Neutrophil (primary cell): ENCODE measurements around the gene ABCC11.

Source experiments
- H3K27ac ChIP-seq: fragments of 200-600 bp; sonication (generic); 2 replicates; pipeline ENCODE4 v1.5.1; 2016; ENCODE audit warnings: mild to moderate bottlenecking, moderate library complexity
- H3K27me3 ChIP-seq: fragments of 200-600 bp; sonication (generic); 2 replicates; pipeline ENCODE4 v1.6.0; 2016; ENCODE audit warnings: mild to moderate bottlenecking
- H3K36me3 ChIP-seq: fragments of 200-600 bp; sonication (generic); 2 replicates; pipeline ENCODE4 v1.5.1; 2017
- H3K4me1 ChIP-seq, 2 experiments: fragments of 200-600 bp in 1 of 2; sonication (generic) in 1 of 2; 1 replicate in 1 of 2; 2 replicates in 1 of 2; pipeline versions ENCODE4 v1.5.1 to v1.6.1; 2013 to 2016; ENCODE audit warnings: low read depth in 1 of 2, low read length in 1 of 2, mild to moderate bottlenecking in 1 of 2, moderate library complexity in 1 of 2; ENCODE audit not compliant: control insufficient read depth in 1 of 2, insufficient read depth in 1 of 2
- H3K4me3 ChIP-seq, 2 experiments: fragments of 200-600 bp in 1 of 2; sonication (generic) in 1 of 2; 1 replicate in 1 of 2; 2 replicates in 1 of 2; pipeline ENCODE4 v1.5.1; 2013 to 2016; ENCODE audit warnings: low read depth in 1 of 2, low read length in 1 of 2, mild to moderate bottlenecking in 1 of 2, moderate library complexity in 1 of 2
- H3K9me3 ChIP-seq: fragments of 200-600 bp; sonication (generic); 2 replicates; pipeline ENCODE4 v1.5.1; 2016
- CTCF ChIP-seq: fragments of 200-600 bp; sonication (generic); IDR thresholded peaks from 2 replicates; pipeline ENCODE4 v1.5.1; 2016; ENCODE audit warnings: antibody characterized with exemption

ABCC11 gene

GRCh38 chr16:48136547-48137360, 110.6 kb downstream of the ABCC11 start:
- no peaks in the 10 kb centered on the region for H3K4me1 ChIP-seq
- H3K27me3 ChIP-seq: peaks cover 10% of the 10 kb centered on the region
- H3K27ac ChIP-seq: no peak overlapping the region
- no peaks in the 10 kb centered on the region for H3K9me3 ChIP-seq
- TF ChIP-seq CTCF: no peak
- no peak overlapping the region for H3K4me3 ChIP-seq
- H3K36me3 ChIP-seq: no peaks in the 10 kb centered on the region

GRCh38 chr16:48133455-48134211, 113.7 kb downstream of the ABCC11 start:
- H3K36me3 ChIP-seq: no peaks in the 10 kb centered on the region
- TF ChIP-seq CTCF: no peak
- no peaks in the 10 kb centered on the region for H3K4me1 ChIP-seq
- no peak overlapping the region for H3K27ac ChIP-seq
- H3K4me3 ChIP-seq: no peak overlapping the region
- peaks cover 16% of the 10 kb centered on the region for H3K27me3 ChIP-seq
- no peaks in the 10 kb centered on the region for H3K9me3 ChIP-seq

GRCh38 chr16:48132696-48133095, 114.6 kb downstream of the ABCC11 start:
- no peak for TF ChIP-seq CTCF
- Histone ChIP-seq H3K36me3 (no peaks in the 10 kb centered on the region), H3K4me3 (no peak overlapping the region)

GRCh38 chr16:48131201-48131935, 116.0 kb downstream of the ABCC11 start:
- Histone ChIP-seq H3K27me3 (peaks cover 10% of the 10 kb centered on the region), H3K4me3 (no peak overlapping the region), H3K9me3 (no peaks in the 10 kb centered on the region), H3K27ac (no peak overlapping the region), H3K4me1 (no peaks in the 10 kb centered on the region), H3K36me3 (no peaks in the 10 kb centered on the region)
- no peak for TF ChIP-seq CTCF

More at GRCh38 chr16:48132696-48133095, 114.6 kb downstream of the ABCC11 start:
- Histone ChIP-seq H3K4me1 (no peaks in the 10 kb centered on the region), H3K9me3 (no peaks in the 10 kb centered on the region), H3K27ac (no peak overlapping the region), H3K27me3 (peaks cover 10% of the 10 kb centered on the region)

GRCh38 chr16:48129926-48130325, 117.4 kb downstream of the ABCC11 start:
- Histone ChIP-seq H3K36me3 (no peaks in the 10 kb centered on the region), H3K9me3 (no peaks in the 10 kb centered on the region), H3K27ac (no peak overlapping the region), H3K27me3 (peaks cover 14% of the 10 kb centered on the region), H3K4me3 (no peak overlapping the region), H3K4me1 (no peaks in the 10 kb centered on the region)
- TF ChIP-seq CTCF: no peak
